ENCODE results near the gene MAB21L4.

The MAB21L4 gene

DNA sequence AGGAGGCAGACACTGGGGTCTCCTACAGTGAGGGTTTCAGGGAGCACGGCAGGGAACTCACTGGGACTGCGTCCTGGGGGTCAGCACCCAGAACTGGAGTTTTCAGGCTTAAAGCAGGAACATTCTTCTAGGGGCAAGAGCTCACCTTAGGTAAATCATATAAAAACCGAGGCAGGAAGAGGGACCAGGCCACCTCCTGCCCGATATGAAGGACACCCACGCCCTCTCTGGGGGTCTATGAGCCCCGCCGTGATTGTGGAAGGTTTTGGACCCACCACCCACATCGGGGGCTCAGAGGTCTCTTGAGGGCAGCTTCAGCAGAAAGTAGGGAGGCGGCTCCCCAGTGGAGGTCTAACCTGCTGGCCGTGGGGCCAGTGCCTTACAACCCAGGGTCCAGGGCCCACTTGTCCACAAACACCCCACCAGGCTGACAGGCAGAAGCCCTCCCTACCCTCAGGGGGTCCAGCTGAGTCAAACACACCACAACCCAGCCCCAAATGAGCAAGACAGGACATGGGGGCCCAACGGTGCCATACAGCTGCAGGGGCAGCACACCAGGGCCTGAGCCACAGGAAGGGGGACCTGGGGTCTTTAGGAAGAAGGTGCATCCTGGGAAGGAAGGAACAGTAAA lies 35.5 kb upstream of the MAB21L4 start (continued):
- TF ChIP-seq, protein P1, sequence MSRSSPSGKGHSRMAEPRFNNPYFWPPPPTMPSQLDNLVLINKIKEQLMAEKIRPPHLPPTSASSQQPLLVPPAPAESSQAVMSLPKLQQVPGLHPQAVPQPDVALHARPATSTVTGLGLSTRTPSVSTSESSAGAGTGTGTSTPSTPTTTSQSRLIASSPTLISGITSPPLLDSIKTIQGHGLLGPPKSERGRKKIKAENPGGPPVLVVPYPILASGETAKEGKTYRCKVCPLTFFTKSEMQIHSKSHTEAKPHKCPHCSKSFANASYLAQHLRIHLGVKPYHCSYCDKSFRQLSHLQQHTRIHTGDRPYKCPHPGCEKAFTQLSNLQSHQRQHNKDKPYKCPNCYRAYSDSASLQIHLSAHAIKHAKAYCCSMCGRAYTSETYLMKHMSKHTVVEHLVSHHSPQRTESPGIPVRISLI (tag by site-specific recombination; IDR thresholded peaks at IDR 0.05) = no peak

DNA sequence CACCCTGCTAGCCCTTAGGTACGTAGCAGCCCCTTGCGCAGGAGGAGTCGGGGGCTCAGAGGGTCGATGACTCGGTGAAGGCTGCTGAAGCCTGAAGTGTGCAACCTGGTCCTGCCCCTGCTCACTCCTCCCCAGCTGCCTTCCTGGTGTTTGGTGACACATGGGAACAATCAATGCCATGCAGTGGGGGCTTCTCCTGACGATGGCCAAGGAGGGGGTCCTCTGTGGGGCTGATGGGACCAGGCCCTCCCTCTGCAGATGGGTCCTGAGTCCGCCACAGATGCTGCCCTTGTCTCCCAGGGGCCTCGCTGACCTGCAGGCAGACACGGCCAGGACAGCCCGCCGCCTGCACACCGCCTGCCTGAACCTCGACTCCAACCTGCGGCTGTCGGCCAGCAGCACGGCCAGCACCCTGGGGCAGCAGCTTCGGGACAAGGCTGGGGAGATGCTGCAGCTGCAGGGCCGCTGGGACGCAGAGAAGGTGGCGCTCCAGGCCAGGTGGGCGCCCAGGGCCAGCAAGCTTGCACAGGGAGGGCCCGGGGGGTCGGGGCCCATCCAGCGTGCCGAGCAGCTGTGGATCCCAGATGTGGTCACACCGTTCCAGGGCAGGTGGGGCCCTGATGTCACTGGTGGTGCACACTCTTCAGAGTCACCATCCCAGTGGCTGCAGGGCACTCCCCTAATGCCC lies 34.8 kb upstream of the MAB21L4 start:
- ChIA-PET CTCF (interaction anchor here (1.1 kb wide), 1 partner anchor 16 kb away, joined by 3 read pairs; no protein-coding TSS in a partner anchor), POLR2A (interaction anchor here (0.5 kb wide), 1 partner anchor 1002 kb away, joined by 3 read pairs; no protein-coding TSS in a partner anchor)
- H3K27ac ChIP-seq (ENCODE audit: extremely low read depth, low read depth, low read length) = no peak overlapping the region
- H3K4me1 ChIP-seq (ENCODE audit: control insufficient read depth, insufficient read depth, low read length) = no peaks in the 10 kb centered on the region
- H3K36me3 ChIP-seq (ENCODE audit: control insufficient read depth in 2 of 2, insufficient read depth in 1 of 2, low read length in 2 of 2) = no peaks in the 10 kb centered on the region
- no peaks in the 10 kb centered on the region for H3K9me3 ChIP-seq (ENCODE audit: control insufficient read depth, insufficient read depth, low read depth, low read length)
- H3K4me3 ChIP-seq (ENCODE audit: low read depth, low read length) = no peak overlapping the region
- no peak for TF ChIP-seq ZEB2 (tag by site-specific recombination; IDR thresholded peaks at IDR 0.05)
- no peak for TF ChIP-seq ZNF560 (tag by site-specific recombination; IDR thresholded peaks at IDR 0.05; ENCODE audit: borderline replicate concordance)
- TF ChIP-seq, protein P2, sequence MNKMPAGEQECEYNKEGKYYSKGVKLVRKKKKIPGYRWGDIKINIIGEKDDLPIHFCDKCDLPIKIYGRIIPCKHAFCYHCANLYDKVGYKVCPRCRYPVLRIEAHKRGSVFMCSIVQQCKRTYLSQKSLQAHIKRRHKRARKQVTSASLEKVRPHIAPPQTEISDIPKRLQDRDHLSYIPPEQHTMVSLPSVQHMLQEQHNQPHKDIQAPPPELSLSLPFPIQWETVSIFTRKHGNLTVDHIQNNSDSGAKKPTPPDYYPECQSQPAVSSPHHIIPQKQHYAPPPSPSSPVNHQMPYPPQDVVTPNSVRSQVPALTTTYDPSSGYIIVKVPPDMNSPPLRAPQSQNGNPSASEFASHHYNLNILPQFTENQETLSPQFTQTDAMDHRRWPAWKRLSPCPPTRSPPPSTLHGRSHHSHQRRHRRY (tag by site-specific recombination; IDR thresholded peaks at IDR 0.05) = no peak
- no peak for TF ChIP-seq ZNF777 (tag by site-specific recombination; IDR thresholded peaks at IDR 0.05; ENCODE audit: borderline replicate concordance)
- TF ChIP-seq ZNF416 (tag by site-specific recombination; IDR thresholded peaks at IDR 0.05) = no peak
- TF ChIP-seq ZNF561 (tag by site-specific recombination; IDR thresholded peaks at IDR 0.05; ENCODE audit: borderline replicate concordance) = no peak
- TF ChIP-seq, protein P3, sequence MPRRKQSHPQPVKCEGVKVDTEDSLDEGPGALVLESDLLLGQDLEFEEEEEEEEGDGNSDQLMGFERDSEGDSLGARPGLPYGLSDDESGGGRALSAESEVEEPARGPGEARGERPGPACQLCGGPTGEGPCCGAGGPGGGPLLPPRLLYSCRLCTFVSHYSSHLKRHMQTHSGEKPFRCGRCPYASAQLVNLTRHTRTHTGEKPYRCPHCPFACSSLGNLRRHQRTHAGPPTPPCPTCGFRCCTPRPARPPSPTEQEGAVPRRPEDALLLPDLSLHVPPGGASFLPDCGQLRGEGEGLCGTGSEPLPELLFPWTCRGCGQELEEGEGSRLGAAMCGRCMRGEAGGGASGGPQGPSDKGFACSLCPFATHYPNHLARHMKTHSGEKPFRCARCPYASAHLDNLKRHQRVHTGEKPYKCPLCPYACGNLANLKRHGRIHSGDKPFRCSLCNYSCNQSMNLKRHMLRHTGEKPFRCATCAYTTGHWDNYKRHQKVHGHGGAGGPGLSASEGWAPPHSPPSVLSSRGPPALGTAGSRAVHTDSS (tag by site-specific recombination; IDR thresholded peaks at IDR 0.05) = no peak
- no peak for TF ChIP-seq ZNF776 (tag by site-specific recombination; IDR thresholded peaks at IDR 0.05; ENCODE audit: borderline replicate concordance)
- TF ChIP-seq ZNF529 (tag by site-specific recombination; IDR thresholded peaks at IDR 0.05; ENCODE audit: insufficient replicate concordance) = no peak
- TF ChIP-seq, protein P4, sequence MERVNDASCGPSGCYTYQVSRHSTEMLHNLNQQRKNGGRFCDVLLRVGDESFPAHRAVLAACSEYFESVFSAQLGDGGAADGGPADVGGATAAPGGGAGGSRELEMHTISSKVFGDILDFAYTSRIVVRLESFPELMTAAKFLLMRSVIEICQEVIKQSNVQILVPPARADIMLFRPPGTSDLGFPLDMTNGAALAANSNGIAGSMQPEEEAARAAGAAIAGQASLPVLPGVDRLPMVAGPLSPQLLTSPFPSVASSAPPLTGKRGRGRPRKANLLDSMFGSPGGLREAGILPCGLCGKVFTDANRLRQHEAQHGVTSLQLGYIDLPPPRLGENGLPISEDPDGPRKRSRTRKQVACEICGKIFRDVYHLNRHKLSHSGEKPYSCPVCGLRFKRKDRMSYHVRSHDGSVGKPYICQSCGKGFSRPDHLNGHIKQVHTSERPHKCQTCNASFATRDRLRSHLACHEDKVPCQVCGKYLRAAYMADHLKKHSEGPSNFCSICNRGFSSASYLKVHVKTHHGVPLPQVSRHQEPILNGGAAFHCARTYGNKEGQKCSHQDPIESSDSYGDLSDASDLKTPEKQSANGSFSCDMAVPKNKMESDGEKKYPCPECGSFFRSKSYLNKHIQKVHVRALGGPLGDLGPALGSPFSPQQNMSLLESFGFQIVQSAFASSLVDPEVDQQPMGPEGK (tag by site-specific recombination; IDR thresholded peaks at IDR 0.05) = no peak
- no peak for TF ChIP-seq ZFP41 (tag by site-specific recombination; IDR thresholded peaks at IDR 0.05; ENCODE audit: borderline replicate concordance)
- TF ChIP-seq, protein P5, sequence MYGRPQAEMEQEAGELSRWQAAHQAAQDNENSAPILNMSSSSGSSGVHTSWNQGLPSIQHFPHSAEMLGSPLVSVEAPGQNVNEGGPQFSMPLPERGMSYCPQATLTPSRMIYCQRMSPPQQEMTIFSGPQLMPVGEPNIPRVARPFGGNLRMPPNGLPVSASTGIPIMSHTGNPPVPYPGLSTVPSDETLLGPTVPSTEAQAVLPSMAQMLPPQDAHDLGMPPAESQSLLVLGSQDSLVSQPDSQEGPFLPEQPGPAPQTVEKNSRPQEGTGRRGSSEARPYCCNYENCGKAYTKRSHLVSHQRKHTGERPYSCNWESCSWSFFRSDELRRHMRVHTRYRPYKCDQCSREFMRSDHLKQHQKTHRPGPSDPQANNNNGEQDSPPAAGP (tag by site-specific recombination; IDR thresholded peaks at IDR 0.05) = no peak

DNA sequence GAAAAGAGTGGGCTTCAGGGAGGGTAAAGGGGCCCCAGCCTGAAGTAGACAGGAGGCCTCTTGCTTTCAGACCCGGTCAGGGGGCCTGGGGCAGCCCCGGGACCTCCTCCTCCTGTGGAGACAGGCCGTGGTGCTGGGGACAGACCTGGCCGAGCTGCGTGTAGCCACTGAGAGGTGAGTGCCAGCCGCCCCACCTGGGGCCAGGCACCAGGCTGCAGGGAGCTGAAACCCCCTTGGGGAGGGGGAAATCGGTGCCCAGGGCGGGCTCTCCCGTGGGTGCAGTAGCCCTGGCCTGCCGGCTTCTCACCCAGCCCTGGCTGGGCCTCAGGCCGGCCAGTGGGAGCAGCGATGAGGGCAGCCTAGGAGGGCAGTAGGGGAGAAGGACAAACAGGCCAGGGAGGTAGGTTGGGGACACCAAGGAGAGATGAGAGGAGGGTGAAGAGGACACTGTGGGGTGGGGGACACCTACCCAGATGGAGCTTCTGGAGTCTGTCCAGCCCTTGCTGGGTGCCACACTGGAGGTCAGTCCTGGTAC lies 34.2 kb upstream of the MAB21L4 start:
- no peaks in the 10 kb centered on the region for H3K4me1 ChIP-seq (ENCODE audit: control insufficient read depth, insufficient read depth, low read length)
- no peak overlapping the region for H3K27ac ChIP-seq (ENCODE audit: extremely low read depth, low read depth, low read length)
- POLR2A ChIA-PET = interaction anchor here (0.5 kb wide), 1 partner anchor 1002 kb away, joined by 3 read pairs; no protein-coding TSS in a partner anchor
- no peaks in the 10 kb centered on the region for H3K36me3 ChIP-seq (ENCODE audit: control insufficient read depth in 2 of 2, insufficient read depth in 1 of 2, low read length in 2 of 2)
- no peaks in the 10 kb centered on the region for H3K9me3 ChIP-seq (ENCODE audit: control insufficient read depth, insufficient read depth, low read depth, low read length)
- no peak overlapping the region for H3K4me3 ChIP-seq (ENCODE audit: low read depth, low read length)
- TF ChIP-seq, protein P6, sequence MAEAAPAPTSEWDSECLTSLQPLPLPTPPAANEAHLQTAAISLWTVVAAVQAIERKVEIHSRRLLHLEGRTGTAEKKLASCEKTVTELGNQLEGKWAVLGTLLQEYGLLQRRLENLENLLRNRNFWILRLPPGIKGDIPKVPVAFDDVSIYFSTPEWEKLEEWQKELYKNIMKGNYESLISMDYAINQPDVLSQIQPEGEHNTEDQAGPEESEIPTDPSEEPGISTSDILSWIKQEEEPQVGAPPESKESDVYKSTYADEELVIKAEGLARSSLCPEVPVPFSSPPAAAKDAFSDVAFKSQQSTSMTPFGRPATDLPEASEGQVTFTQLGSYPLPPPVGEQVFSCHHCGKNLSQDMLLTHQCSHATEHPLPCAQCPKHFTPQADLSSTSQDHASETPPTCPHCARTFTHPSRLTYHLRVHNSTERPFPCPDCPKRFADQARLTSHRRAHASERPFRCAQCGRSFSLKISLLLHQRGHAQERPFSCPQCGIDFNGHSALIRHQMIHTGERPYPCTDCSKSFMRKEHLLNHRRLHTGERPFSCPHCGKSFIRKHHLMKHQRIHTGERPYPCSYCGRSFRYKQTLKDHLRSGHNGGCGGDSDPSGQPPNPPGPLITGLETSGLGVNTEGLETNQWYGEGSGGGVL (tag by site-specific recombination; IDR thresholded peaks at IDR 0.05) = no peak
- TF ChIP-seq, protein P7, sequence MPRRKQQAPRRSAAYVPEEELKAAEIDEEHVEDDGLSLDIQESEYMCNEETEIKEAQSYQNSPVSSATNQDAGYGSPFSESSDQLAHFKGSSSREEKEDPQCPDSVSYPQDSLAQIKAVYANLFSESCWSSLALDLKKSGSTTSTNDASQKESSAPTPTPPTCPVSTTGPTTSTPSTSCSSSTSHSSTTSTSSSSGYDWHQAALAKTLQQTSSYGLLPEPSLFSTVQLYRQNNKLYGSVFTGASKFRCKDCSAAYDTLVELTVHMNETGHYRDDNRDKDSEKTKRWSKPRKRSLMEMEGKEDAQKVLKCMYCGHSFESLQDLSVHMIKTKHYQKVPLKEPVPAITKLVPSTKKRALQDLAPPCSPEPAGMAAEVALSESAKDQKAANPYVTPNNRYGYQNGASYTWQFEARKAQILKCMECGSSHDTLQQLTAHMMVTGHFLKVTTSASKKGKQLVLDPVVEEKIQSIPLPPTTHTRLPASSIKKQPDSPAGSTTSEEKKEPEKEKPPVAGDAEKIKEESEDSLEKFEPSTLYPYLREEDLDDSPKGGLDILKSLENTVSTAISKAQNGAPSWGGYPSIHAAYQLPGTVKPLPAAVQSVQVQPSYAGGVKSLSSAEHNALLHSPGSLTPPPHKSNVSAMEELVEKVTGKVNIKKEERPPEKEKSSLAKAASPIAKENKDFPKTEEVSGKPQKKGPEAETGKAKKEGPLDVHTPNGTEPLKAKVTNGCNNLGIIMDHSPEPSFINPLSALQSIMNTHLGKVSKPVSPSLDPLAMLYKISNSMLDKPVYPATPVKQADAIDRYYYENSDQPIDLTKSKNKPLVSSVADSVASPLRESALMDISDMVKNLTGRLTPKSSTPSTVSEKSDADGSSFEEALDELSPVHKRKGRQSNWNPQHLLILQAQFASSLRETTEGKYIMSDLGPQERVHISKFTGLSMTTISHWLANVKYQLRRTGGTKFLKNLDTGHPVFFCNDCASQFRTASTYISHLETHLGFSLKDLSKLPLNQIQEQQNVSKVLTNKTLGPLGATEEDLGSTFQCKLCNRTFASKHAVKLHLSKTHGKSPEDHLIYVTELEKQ (tag by site-specific recombination; IDR thresholded peaks at IDR 0.05; ENCODE audit: borderline replicate concordance) = no peak
- TF ChIP-seq, protein P8, sequence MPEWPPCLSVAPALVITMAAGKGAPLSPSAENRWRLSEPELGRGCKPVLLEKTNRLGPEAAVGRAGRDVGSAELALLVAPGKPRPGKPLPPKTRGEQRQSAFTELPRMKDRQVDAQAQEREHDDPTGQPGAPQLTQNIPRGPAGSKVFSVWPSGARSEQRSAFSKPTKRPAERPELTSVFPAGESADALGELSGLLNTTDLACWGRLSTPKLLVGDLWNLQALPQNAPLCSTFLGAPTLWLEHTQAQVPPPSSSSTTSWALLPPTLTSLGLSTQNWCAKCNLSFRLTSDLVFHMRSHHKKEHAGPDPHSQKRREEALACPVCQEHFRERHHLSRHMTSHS (tag by site-specific recombination; IDR thresholded peaks at IDR 0.05) = no peak
- CTCF ChIA-PET = interaction anchor here (1.1 kb wide), 1 partner anchor 16 kb away, joined by 3 read pairs; no protein-coding TSS in a partner anchor
